Measurements from ENCODE around the gene HAAO.
"Not testable (repeated sequence)": the region's sequence is repeated elsewhere in the genome, so short reads cannot be mapped to it uniquely, and the experiment has no call there.

The HAAO gene

DNA sequence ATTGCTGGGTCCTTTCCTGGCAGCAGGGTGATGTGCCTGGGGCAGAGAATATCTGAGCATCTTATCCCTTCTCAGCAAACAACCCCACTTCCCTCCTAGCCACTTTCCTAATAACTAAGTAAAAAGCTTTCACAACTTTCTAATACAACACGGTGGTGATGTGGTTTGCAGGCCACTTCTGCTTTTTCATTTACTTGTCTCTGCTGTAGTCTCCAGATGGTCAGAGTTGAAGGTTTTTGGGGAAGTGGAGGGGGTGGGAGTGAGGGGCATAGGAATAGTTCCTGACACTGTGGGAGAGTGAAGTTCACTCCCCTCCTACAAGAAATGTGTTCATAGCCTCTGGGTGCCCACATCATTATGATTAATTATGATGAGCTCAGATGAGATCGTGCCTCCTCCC is 40.1 kb downstream of the HAAO start:
- H3K27me3 ChIP-seq (ENCODE audit: control insufficient read depth in 2 of 2, insufficient read depth in 2 of 2, low read length in 2 of 2), result no peaks in the 10 kb centered on the region
- H3K9ac ChIP-seq (ENCODE audit: low read depth in 1 of 2, low read length in 2 of 2), result no peak overlapping the region
- no peak overlapping the region for H3K27ac ChIP-seq (ENCODE audit: low read depth in 2 of 2, low read length in 2 of 2)
- H3K9me3 ChIP-seq (ENCODE audit: control insufficient read depth in 2 of 2, low read length in 2 of 2), result no peaks in the 10 kb centered on the region
- no peak overlapping the region for H3K4me3 ChIP-seq (ENCODE audit: low read length in 2 of 2)
- peaks cover 5 to 10% of the 10 kb centered on the region in 2 donors for H3K36me3 ChIP-seq (ENCODE audit: control insufficient read depth in 2 of 2, insufficient read depth in 2 of 2, low read length in 2 of 2)
- H3K4me1 ChIP-seq (ENCODE audit: control insufficient read depth in 2 of 2, insufficient read depth in 2 of 2, low read length in 2 of 2), result peaks cover 0 to 2% of the 10 kb centered on the region in 2 donors

DNA sequence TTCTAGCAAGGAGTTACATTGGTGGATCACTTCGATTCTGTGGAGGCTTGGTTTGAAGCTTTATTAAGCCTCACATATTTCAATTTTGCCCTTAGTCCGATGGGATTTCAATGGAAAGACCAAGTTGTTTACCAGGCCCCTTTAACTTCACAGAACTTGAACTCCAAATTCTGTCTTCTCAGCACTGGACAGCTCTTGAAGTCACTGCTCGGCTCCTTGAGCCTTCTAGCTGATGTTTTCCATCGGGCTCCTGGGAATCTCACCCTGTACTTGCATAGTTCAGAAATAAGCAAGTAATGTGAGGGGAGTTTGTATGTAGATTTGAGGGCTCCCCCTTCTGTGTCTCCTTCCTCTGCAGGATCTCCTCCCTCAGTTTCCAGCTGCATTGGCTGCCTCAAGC is 43.5 kb downstream of the HAAO start:
- H3K9me3 ChIP-seq (ENCODE audit: control insufficient read depth in 2 of 2, low read length in 2 of 2), result no peaks in the 10 kb centered on the region
- no peak overlapping the region for H3K27ac ChIP-seq (ENCODE audit: low read depth in 2 of 2, low read length in 2 of 2)
- H3K36me3 ChIP-seq (ENCODE audit: control insufficient read depth in 2 of 2, insufficient read depth in 2 of 2, low read length in 2 of 2), result peaks cover 5 to 10% of the 10 kb centered on the region in 2 donors
- H3K4me3 ChIP-seq (ENCODE audit: low read length in 2 of 2), result no peak overlapping the region
- no peaks in the 10 kb centered on the region for H3K4me1 ChIP-seq (ENCODE audit: control insufficient read depth in 2 of 2, insufficient read depth in 2 of 2, low read length in 2 of 2)
- no peak overlapping the region for H3K9ac ChIP-seq (ENCODE audit: low read depth in 1 of 2, low read length in 2 of 2)
- no peaks in the 10 kb centered on the region for H3K27me3 ChIP-seq (ENCODE audit: control insufficient read depth in 2 of 2, insufficient read depth in 2 of 2, low read length in 2 of 2)

DNA sequence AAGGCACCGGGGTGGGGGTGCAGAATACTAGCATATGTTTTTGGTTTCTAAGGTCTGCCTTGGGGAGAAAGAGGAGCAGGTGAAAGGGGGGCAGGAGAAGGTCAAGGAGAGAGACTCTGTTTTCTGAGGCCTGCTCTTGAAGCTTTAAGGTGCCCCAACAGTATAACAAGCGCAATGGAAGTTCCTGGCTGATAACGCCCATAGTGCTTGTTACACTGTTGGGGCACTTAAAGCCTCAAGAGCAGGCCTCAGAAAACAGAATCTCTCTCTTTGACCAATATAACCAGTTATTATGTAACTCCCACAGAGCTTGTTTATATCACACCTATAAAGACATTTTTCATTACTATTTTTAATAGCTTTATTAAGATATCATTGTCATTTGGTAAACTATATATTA is 45.0 kb downstream of the HAAO start:
- no peak overlapping the region for H3K27ac ChIP-seq (ENCODE audit: low read depth in 2 of 2, low read length in 2 of 2)
- H3K4me3 ChIP-seq (ENCODE audit: low read length in 2 of 2), result no peak overlapping the region
- H3K4me1 ChIP-seq (ENCODE audit: control insufficient read depth in 2 of 2, insufficient read depth in 2 of 2, low read length in 2 of 2), result no peaks in the 10 kb centered on the region
- peaks cover 0 to 3% of the 10 kb centered on the region in 2 donors for H3K36me3 ChIP-seq (ENCODE audit: control insufficient read depth in 2 of 2, insufficient read depth in 2 of 2, low read length in 2 of 2)
- H3K9me3 ChIP-seq (ENCODE audit: control insufficient read depth in 2 of 2, low read length in 2 of 2), result no peaks in the 10 kb centered on the region
- no peak overlapping the region for H3K9ac ChIP-seq (ENCODE audit: low read depth in 1 of 2, low read length in 2 of 2)
- H3K27me3 ChIP-seq (ENCODE audit: control insufficient read depth in 2 of 2, insufficient read depth in 2 of 2, low read length in 2 of 2), result no peaks in the 10 kb centered on the region

DNA sequence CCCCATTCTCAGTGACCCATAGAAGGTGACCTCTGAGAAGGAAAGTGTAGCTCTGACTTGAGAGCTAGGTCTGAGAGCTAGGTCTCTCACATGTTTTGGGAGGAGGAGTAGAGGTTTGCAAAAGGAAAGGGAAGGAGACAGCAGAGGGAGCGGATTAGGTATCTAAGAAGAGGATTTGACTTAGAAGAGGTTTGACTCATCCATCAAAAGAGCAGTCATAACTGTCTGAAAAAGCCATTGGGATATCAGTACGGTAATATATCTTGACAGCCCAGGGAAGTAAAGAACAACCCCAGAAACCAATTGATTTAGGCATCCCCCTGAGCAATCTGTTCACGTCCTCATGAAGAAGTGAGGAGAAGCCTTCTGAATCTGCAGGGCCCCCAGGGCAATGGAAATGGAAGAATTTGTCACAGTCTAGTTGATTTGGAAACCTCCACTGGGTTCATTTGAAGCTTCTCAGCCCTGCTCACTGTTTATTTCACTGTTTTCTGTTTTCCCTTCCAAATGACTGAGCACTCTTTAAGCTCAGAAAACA is 47.8 kb downstream of the HAAO start:
- H3K27me3 ChIP-seq (ENCODE audit: control insufficient read depth in 2 of 2, insufficient read depth in 2 of 2, low read length in 2 of 2), result no peaks in the 10 kb centered on the region
- no peaks in the 10 kb centered on the region for H3K4me1 ChIP-seq (ENCODE audit: control insufficient read depth in 2 of 2, insufficient read depth in 2 of 2, low read length in 2 of 2)
- H3K36me3 ChIP-seq (ENCODE audit: control insufficient read depth in 2 of 2, insufficient read depth in 2 of 2, low read length in 2 of 2), result peaks cover 3 to 9% of the 10 kb centered on the region in 2 donors
- no peak overlapping the region for H3K4me3 ChIP-seq (ENCODE audit: low read length in 2 of 2)
- no peak overlapping the region for H3K27ac ChIP-seq (ENCODE audit: low read depth in 2 of 2, low read length in 2 of 2)
- no peak overlapping the region for H3K9ac ChIP-seq (ENCODE audit: low read depth in 1 of 2, low read length in 2 of 2)
- no peaks in the 10 kb centered on the region for H3K9me3 ChIP-seq (ENCODE audit: control insufficient read depth in 2 of 2, low read length in 2 of 2)

DNA sequence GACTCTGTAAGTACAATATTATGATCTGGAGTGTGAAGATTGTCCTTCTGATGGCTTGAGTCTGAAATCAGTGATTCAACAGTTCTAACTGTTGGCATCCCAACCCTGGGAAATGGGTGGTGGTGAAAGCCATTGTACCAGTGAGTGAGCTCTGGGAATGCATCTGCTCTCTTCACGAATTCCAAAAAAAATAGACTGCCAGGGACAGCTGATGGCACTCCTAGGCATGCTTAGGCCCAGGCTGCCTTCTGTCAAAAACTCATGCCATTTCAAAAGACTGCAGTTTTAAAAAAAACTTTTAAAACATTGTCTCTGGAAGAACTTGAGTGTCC is 48.8 kb downstream of the HAAO start:
- Histone ChIP-seq H3K36me3 (ENCODE audit: control insufficient read depth in 2 of 2, insufficient read depth in 2 of 2, low read length in 2 of 2) (peaks cover 0 to 9% of the 10 kb centered on the region in 2 donors), H3K4me1 (ENCODE audit: control insufficient read depth in 2 of 2, insufficient read depth in 2 of 2, low read length in 2 of 2) (no peaks in the 10 kb centered on the region), H3K27me3 (ENCODE audit: control insufficient read depth in 2 of 2, insufficient read depth in 2 of 2, low read length in 2 of 2) (no peaks in the 10 kb centered on the region), H3K27ac (ENCODE audit: low read depth in 2 of 2, low read length in 2 of 2) (no peak overlapping the region), H3K4me3 (ENCODE audit: low read length in 2 of 2) (no peak overlapping the region), H3K9me3 (ENCODE audit: control insufficient read depth in 2 of 2, low read length in 2 of 2) (no peaks in the 10 kb centered on the region), H3K9ac (ENCODE audit: low read depth in 1 of 2, low read length in 2 of 2) (no peak overlapping the region)

DNA sequence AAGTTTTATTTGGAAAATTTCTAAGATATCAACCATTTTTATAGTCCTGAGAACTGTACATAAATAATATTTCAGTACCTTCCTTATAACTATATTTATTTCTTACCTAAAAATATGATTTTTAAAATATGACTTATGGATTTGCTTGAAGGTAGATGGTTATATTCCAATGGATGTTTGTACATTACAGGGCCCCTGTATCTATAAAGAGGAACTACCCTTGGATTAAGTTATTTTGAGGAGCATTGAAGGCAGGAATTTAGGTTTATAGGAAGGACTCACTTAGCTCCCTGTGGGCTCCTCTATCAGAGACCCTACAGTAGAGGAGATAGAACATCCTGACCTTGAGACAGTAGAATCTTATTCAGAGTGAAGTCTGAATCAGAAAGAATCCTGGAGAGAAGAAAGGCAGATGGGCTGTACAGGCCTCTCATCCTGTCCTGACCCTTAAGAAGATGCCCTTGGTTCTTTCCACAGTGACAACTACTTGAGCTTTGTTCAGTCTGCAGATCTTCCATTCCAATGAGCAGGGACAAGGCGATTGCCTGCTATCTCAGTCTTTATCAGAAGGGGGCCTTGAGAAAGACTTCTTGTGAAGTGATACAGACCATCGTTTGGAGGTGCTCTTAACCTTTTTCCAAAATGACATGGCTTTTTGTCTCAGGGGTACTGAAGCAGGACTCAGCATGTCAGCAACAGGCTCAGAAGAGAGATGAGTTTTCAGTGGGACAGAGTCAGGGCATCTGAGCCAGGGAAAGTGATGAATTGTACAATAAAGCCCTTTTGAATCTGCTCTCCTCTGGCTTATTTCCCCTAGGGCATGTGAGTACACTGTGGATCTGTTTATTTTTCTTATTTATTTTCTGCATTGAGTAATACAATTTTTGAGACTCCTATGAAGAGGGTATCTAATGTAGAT is 49.4 kb downstream of the HAAO start:
- H3K27ac ChIP-seq (ENCODE audit: low read depth in 2 of 2, low read length in 2 of 2), result no peak overlapping the region
- H3K36me3 ChIP-seq (ENCODE audit: control insufficient read depth in 2 of 2, insufficient read depth in 2 of 2, low read length in 2 of 2), result peaks cover 0 to 9% of the 10 kb centered on the region in 2 donors
- no peaks in the 10 kb centered on the region for H3K27me3 ChIP-seq (ENCODE audit: control insufficient read depth in 2 of 2, insufficient read depth in 2 of 2, low read length in 2 of 2)
- no peaks in the 10 kb centered on the region for H3K9me3 ChIP-seq (ENCODE audit: control insufficient read depth in 2 of 2, low read length in 2 of 2)
- H3K4me1 ChIP-seq (ENCODE audit: control insufficient read depth in 2 of 2, insufficient read depth in 2 of 2, low read length in 2 of 2), result no peaks in the 10 kb centered on the region
- no peak overlapping the region for H3K9ac ChIP-seq (ENCODE audit: low read depth in 1 of 2, low read length in 2 of 2)
- H3K4me3 ChIP-seq (ENCODE audit: low read length in 2 of 2), result no peak overlapping the region

DNA sequence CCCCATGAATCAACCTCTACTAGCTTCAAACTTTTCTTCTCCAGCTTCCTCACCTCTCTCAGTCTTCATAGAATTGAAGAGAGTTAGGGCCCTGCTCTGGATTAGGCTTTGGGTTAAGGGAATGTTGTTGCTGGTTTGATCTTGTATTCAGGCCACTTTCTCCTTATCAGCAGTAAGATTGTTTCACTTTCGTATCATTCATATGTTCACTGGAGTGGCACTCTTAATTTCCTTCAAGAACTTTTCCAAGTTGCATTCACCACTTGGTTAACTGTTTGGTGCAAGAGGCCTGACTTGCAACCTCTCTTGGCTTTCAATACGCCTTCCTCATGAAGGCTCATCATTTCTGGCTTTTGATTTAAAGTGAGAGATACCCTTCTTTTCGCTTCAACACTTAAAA is 51.2 kb downstream of the HAAO start:
- Histone ChIP-seq H3K27ac (ENCODE audit: low read depth in 2 of 2, low read length in 2 of 2) (no peak overlapping the region), H3K9me3 (ENCODE audit: control insufficient read depth in 2 of 2, low read length in 2 of 2) (peaks cover 0 to 1% of the 10 kb centered on the region in 2 donors), H3K27me3 (ENCODE audit: control insufficient read depth in 2 of 2, insufficient read depth in 2 of 2, low read length in 2 of 2) (no peaks in the 10 kb centered on the region), H3K9ac (ENCODE audit: low read depth in 1 of 2, low read length in 2 of 2) (no peak overlapping the region), H3K4me1 (ENCODE audit: control insufficient read depth in 2 of 2, insufficient read depth in 2 of 2, low read length in 2 of 2) (no peaks in the 10 kb centered on the region), H3K36me3 (ENCODE audit: control insufficient read depth in 2 of 2, insufficient read depth in 2 of 2, low read length in 2 of 2) (peaks cover 3 to 15% of the 10 kb centered on the region in 2 donors), H3K4me3 (ENCODE audit: low read length in 2 of 2) (no peak overlapping the region)

DNA sequence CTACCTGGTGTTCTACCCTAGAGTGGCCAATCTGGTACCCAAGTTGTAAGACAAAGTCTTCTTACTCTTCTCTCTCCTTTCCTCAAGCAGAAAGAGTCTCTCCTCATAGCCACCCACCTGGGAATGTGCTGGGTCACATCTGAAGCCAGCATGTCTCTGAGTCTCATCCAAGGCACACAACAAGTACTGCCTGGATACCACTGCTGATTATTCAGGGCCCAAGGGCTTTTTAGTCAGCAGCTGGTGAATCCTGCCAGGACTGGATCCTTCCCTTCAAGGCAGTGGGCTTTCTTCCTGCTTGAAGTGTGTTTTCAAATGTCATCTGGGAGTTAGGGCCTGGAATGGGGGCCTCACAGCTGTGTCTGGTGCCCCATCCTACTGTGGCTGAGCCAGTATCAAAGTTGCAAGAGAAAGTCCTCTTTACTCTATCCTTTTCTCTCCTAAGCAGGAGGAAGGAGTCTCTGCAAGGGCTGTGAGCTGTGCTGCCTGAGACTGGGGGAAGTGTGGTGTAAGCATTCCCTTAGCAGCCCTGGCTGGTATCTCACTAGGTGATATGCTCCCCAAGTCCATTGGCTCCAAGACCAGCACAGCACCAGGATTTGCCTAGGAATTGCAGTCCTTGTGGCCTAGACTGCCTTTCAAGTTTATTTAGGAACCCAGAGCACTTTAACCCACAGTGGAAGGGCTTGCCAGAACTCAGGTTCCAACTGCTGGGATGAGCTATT is 55.6 kb downstream of the HAAO start:
- Histone ChIP-seq H3K4me3 (ENCODE audit: low read length in 2 of 2) (no peak overlapping the region), H3K9ac (ENCODE audit: low read depth in 1 of 2, low read length in 2 of 2) (no peak overlapping the region), H3K27me3 (ENCODE audit: control insufficient read depth in 2 of 2, insufficient read depth in 2 of 2, low read length in 2 of 2) (no peaks in the 10 kb centered on the region), H3K4me1 (ENCODE audit: control insufficient read depth in 2 of 2, insufficient read depth in 2 of 2, low read length in 2 of 2) (no peaks in the 10 kb centered on the region), H3K9me3 (ENCODE audit: control insufficient read depth in 2 of 2, low read length in 2 of 2) (peaks cover 0 to 1% of the 10 kb centered on the region in 2 donors), H3K27ac (ENCODE audit: low read depth in 2 of 2, low read length in 2 of 2) (no peak overlapping the region), H3K36me3 (ENCODE audit: control insufficient read depth in 2 of 2, insufficient read depth in 2 of 2, low read length in 2 of 2) (peaks cover 8 to 16% of the 10 kb centered on the region in 2 donors)

DNA sequence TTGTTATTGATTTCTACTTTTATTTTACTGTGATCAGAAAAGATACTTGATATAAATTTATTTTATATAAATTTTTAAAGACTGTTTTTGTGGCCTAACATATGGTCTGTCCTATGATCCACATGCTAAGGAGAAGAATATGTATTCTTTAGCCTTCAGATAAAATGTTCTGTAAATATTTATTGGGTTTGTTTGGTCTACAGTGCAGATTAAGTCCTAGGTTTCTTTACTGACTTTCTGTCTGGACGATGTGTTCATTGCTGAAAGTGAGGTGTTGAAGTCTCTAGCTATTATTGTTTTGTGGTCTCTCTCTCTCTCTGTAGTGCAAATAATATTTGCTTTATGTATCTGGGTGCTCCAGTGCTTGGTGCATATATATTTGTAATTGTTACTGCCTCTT is 58.5 kb downstream of the HAAO start:
- Histone ChIP-seq H3K4me1 (ENCODE audit: control insufficient read depth in 2 of 2, insufficient read depth in 2 of 2, low read length in 2 of 2) (no peaks in the 10 kb centered on the region), H3K36me3 (ENCODE audit: control insufficient read depth in 2 of 2, insufficient read depth in 2 of 2, low read length in 2 of 2) (peaks cover 6 to 8% of the 10 kb centered on the region in 2 donors), H3K27me3 (ENCODE audit: control insufficient read depth in 2 of 2, insufficient read depth in 2 of 2, low read length in 2 of 2) (no peaks in the 10 kb centered on the region), H3K9me3 (ENCODE audit: control insufficient read depth in 2 of 2, low read length in 2 of 2) (peaks cover 0 to 1% of the 10 kb centered on the region in 2 donors), H3K4me3 (ENCODE audit: low read length in 2 of 2) (no peak overlapping the region), H3K9ac (ENCODE audit: low read depth in 1 of 2, low read length in 2 of 2) (no peak overlapping the region), H3K27ac (ENCODE audit: low read depth in 2 of 2, low read length in 2 of 2) (no peak overlapping the region)

DNA sequence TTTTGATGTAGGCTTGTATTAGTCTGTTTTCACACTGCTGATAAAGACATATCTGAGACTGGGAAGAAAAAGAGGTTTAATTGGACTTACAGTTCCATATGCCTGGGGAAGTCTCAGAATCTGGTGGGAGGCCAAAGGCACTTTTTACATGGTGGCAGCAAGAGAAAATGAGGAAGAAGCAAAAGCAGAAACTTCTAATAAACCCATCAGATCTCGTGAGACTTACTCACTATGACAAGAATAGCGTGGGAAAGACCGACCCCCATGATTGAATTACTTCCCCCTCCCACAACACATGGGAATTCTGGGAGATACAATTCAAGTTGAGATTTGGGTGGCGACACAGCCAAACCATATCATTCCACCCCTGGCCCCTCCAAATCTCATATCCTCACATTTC is 61.1 kb downstream of the HAAO start:
- H3K27ac ChIP-seq (ENCODE audit: low read depth in 2 of 2, low read length in 2 of 2); H3K4me3 ChIP-seq (ENCODE audit: low read length in 2 of 2); H3K9me3 ChIP-seq (ENCODE audit: control insufficient read depth in 2 of 2, low read length in 2 of 2); H3K4me1 ChIP-seq (ENCODE audit: control insufficient read depth in 2 of 2, insufficient read depth in 2 of 2, low read length in 2 of 2); H3K27me3 ChIP-seq (ENCODE audit: control insufficient read depth in 2 of 2, insufficient read depth in 2 of 2, low read length in 2 of 2); H3K36me3 ChIP-seq (ENCODE audit: control insufficient read depth in 2 of 2, insufficient read depth in 2 of 2, low read length in 2 of 2); H3K9ac ChIP-seq (ENCODE audit: low read depth in 1 of 2, low read length in 2 of 2): not testable (repeated sequence)

Measured in mucosa of rectum (tissue), 2 donors.